ENCODE measurements around the gene ACSF3.
A peak's percentile ranks its signal among the peaks of the same experiment; 100 is the strongest.

The ACSF3 gene

GRCh38 chr16:89093602-89094251, at the start of gene ACSF3:
Gene ACSF3 (plus strand): TSS chr16:89093852. CDS start chr16:89100682, 6,830 bp downstream.
- peak in 1 of 2 donors; percentile 51 for DNase-seq (ENCODE audit: extremely low read depth in 1 of 2, low read depth in 1 of 2)

GRCh38 chr16:89044418-89045180, 49.1 kb upstream of the ACSF3 start:
- DNase-seq (ENCODE audit: extremely low read depth in 1 of 2, low read depth in 1 of 2), result no peak

GRCh38 chr16:89045181-89045815, 48.4 kb upstream of the ACSF3 start:
- no peak for DNase-seq (ENCODE audit: extremely low read depth in 1 of 2, low read depth in 1 of 2)

- DNase-seq (ENCODE audit: extremely low read depth in 1 of 2, low read depth in 1 of 2), result no peak
Observed at GRCh38 chr16:89045881-89046280, 47.8 kb upstream of the ACSF3 start.

GRCh38 chr16:89046491-89046890, 47.2 kb upstream of the ACSF3 start:
- DNase-seq (ENCODE audit: extremely low read depth in 1 of 2, low read depth in 1 of 2), result no peak

GRCh38 chr16:89047331-89048089, 46.1 kb upstream of the ACSF3 start:
- no peak for DNase-seq (ENCODE audit: extremely low read depth in 1 of 2, low read depth in 1 of 2)

GRCh38 chr16:89048090-89048725, 45.4 kb upstream of the ACSF3 start:
- DNase-seq (ENCODE audit: extremely low read depth in 1 of 2, low read depth in 1 of 2), result no peak

- no peak for DNase-seq (ENCODE audit: extremely low read depth in 1 of 2, low read depth in 1 of 2)
Observed at GRCh38 chr16:89048871-89049422, 44.7 kb upstream of the ACSF3 start.

GRCh38 chr16:89049484-89050118, 44.1 kb upstream of the ACSF3 start:
- no peak for DNase-seq (ENCODE audit: extremely low read depth in 1 of 2, low read depth in 1 of 2)

GRCh38 chr16:89050119-89050867, 43.4 kb upstream of the ACSF3 start:
- no peak for DNase-seq (ENCODE audit: extremely low read depth in 1 of 2, low read depth in 1 of 2)

GRCh38 chr16:89050868-89051311, 42.8 kb upstream of the ACSF3 start:
- no peak for DNase-seq (ENCODE audit: extremely low read depth in 1 of 2, low read depth in 1 of 2)

- no peak for DNase-seq (ENCODE audit: extremely low read depth in 1 of 2, low read depth in 1 of 2)
Observed at GRCh38 chr16:89051521-89052166, 42.0 kb upstream of the ACSF3 start.

- no peak for DNase-seq (ENCODE audit: extremely low read depth in 1 of 2, low read depth in 1 of 2)
Observed at GRCh38 chr16:89052191-89052889, 41.3 kb upstream of the ACSF3 start.

- no peak for DNase-seq (ENCODE audit: extremely low read depth in 1 of 2, low read depth in 1 of 2)
Observed at GRCh38 chr16:89052890-89053724, 40.5 kb upstream of the ACSF3 start.

GRCh38 chr16:89053725-89054029, 40.0 kb upstream of the ACSF3 start:
- no peak for DNase-seq (ENCODE audit: extremely low read depth in 1 of 2, low read depth in 1 of 2)

- DNase-seq (ENCODE audit: extremely low read depth in 1 of 2, low read depth in 1 of 2), result no peak
Observed at GRCh38 chr16:89054261-89054661, 39.4 kb upstream of the ACSF3 start.

- no peak for DNase-seq (ENCODE audit: extremely low read depth in 1 of 2, low read depth in 1 of 2)
Observed at GRCh38 chr16:89054714-89055113, 38.9 kb upstream of the ACSF3 start.
